Cardiac fibroblast (primary cell): ENCODE measurements around the gene PBXIP1.

Source experiments
- DNase-seq, 2 donors: peaks; one replicate each; pipeline versions ENCODE4 v3.0.0 to v3.0.0-alpha.2; 2010; ENCODE audit warnings: low read depth in 2 of 2
- H3K4me3 ChIP-seq, 2 donors: replicated peaks in 1 of 2; 1 replicate in 1 of 2; 2 replicates in 1 of 2; pipeline ENCODE4 v1.5.1; 2011; ENCODE audit warnings: low read depth in 2 of 2, low read length in 2 of 2, mild to moderate bottlenecking in 2 of 2, moderate library complexity in 1 of 2
- CTCF ChIP-seq: IDR thresholded peaks from one replicate; pipeline ENCODE4 v1.5.1; 2011; ENCODE audit warnings: low read depth, mild to moderate bottlenecking, low read length, inconsistent platforms

Gene PBXIP1

GRCh38 chr1:154955718-154956543, at the start of gene PBXIP1:
Gene PBXIP1, minus strand, starts transcription at chr1:154956099. Its CDS starts 2,378 bp downstream, at chr1:154953721.
- TF ChIP-seq CTCF = peak; percentile 33
- peak within 1 kb of the TSS; percentile 61 to 71 for H3K4me3 ChIP-seq
- peak; percentile 93 for DNase-seq

DNA sequence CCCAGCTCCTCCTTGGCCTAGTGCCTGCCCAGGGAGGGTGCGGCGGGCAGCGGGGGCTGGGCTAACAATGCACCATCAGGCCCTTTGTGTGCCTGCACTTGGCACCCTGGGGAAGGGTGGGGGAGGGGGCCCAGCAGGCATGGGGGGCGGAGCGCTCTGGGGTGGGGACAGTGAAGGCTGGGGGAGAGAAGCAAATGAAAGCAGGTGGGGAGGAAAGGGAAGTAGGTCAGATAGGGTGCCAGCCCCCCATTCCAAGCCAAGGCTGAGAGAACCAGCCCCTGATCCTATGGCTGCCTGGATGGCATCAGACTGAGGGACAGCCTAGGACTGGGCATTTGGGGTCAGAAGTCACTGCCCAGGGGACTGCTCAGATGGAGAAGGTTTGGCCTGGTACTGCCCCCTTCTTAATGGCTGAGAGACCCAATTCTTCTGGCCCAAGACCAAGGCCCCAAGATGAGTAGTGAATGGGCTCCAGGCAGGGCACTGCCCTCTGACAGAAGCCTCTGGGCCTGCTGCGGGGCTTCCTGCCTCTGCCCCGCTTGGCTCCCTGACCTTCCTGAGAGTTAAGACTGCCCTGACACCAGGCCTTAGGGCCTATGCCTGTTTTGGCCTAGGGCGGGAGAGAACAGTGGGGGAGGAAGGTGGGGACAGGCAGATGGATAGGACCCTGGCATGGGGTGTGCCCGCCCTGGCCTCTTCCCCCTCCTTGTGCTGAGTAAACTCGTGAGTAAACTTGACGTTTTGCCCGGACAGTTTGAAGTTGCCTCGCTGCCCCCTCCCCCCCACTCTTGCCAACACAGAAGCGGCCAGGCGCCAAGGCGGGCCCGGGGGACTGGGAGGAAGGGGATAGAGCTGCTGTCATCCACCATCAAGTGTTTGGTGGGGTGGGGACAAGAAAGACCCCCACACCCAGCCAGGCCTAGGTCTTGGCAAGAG, 49.4 kb upstream of the PBXIP1 start:
- no peak overlapping the region for H3K4me3 ChIP-seq
- peak in 1 of 2 donors; percentile 47 for DNase-seq
- no peak for TF ChIP-seq CTCF

GRCh38 chr1:155004352-155005075, 48.6 kb upstream of the PBXIP1 start:
- H3K4me3 ChIP-seq = peak overlapping the region; percentile 85 to 88
- no peak for DNase-seq
- TF ChIP-seq CTCF = no peak

- H3K4me3 ChIP-seq = peak overlapping the region; percentile 85 to 88
- peak; percentile 37 to 51 for DNase-seq
- no peak for TF ChIP-seq CTCF
Measured at GRCh38 chr1:155003766-155004351, 48.0 kb upstream of the PBXIP1 start.

DNA sequence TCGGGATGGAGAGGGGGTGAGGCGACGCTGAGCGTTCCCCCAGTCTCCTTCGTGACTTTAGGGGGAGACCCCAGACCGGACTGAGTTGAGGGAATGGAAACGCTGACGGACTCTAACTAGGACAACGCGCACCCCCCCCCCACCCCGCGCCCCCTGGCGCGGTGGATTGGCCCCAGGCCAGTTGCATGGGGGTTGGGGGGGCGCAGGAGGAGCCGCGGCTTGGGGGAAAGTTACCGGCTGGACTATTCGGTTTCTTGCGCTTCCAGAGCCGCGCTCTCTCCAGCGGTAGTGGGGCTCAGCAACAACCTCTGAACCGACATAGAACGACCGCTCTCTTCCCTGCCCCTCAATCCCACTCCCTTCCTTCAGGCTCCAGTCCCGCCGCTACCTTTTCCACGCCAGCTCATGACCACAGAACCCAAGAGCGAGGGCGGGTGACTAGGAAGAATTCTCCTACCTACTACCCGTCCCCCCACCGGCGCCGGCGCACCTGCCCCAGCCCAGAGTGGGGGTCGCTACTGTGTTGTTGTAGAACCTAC, 47.4 kb upstream of the PBXIP1 start:
- TF ChIP-seq CTCF = no peak
- peak in 1 of 2 donors; percentile 30 for DNase-seq
- H3K4me3 ChIP-seq = peak overlapping the region; percentile 85 to 88
